Erythroblast (primary cell): ENCODE results near the gene MAN2C1.

ENCODE experiments used
- GATA1 ChIP-seq: IDR thresholded peaks from 2 replicates; pipeline ENCODE4 v1.6.1; 2011; ENCODE audit warnings: low read depth, mild to moderate bottlenecking, control low read depth, low read length, moderate library complexity
- POLR2A ChIP-seq: IDR thresholded peaks from 2 replicates; pipeline ENCODE4 v1.6.1; 2011; ENCODE audit warnings: mild to moderate bottlenecking, low read length

DNA sequence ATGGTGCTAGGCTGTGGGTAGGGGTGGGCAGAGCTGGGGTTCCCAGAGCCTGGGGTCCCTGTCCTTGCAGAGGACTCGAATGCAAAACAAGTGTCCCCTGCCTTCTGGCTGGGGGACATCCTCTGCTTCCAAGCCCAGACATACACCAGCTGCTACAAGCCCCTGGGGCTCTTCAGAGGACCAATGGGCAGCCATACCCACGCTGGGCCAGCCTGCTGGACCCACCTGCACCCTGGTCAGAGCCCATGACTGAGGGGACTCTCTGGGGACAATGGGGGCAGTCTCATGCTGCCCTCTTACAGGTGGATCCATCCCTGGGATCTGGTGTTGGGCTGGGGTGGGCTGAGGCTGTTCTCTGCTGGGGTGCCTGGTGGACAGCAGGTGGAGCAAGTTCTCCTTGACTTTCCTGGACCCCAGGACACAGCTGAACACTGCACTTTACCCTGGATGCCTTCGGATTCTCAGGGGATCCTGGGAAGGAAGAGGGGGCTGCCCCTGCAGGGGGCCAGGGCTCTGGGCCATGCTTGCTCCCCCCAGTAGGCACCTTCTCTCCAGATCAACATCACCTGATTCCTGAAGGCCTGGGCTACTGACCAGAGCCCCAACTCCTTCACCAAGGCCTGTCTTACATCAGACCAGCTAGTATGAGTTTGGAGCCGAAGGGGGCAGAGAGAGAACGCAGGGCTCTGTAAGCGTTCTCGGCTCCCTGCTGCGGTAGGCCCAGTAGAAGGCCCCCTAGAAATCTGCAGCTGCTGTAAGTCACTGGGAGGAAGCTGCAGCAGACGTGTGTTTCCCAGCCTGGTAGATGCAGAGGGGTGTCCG, 39.7 kb downstream of the MAN2C1 start:
- no peak for TF ChIP-seq POLR2A
- no peak for TF ChIP-seq GATA1
